NB4 (cell line): ENCODE data around the gene AUTS2.

Source experiments
- CTCF ChIP-seq: IDR thresholded peaks from one replicate; pipeline ENCODE4 v1.5.1; 2012; ENCODE audit warnings: low read depth, low read length
- POLR2A ChIP-seq: IDR thresholded peaks from 2 replicates; pipeline ENCODE4 v1.6.1; 2011; ENCODE audit warnings: mild to moderate bottlenecking; ENCODE audit not compliant: insufficient read length; ENCODE audit errors: extremely low read depth

- TF ChIP-seq CTCF (no peak), POLR2A (no peak)
These were observed 407.2 kb downstream of the AUTS2 start for GRCh38 chr7:70005480-70005879.
